ENCODE measurements around the gene PHACTR2. TPM values are rescaled to one million over a fixed set of nuclear protein-coding genes. Genes with fewer than 3 reads are reported as not detected.

PHACTR2 gene
- total RNA-seq, 2 donors from 2014 or later = 42.5 to 46.9 TPM

- H3K27me3 ChIP-seq = no peaks in the 10 kb centered on the region
- no peaks in the 10 kb centered on the region for H3K4me1 ChIP-seq
- H3K4me3 ChIP-seq = no peak overlapping the region
- no peaks in the 10 kb centered on the region for H3K36me3 ChIP-seq
- TF ChIP-seq CTCF (IDR thresholded peaks at IDR 0.05) = no peak
- H3K27ac ChIP-seq = no peak overlapping the region
- no peak for DNase-seq
- H3K9ac ChIP-seq (ENCODE audit: low read depth in 2 of 2, low read length in 2 of 2) = no peak overlapping the region
- no peaks in the 10 kb centered on the region for H3K9me3 ChIP-seq
- intact Hi-C loops (cut with DNase I) = no loop called here
Measured at GRCh38 chr6:143877584-143878271, 200.0 kb downstream of the PHACTR2 start.

GRCh38 chr6:143878272-143878760, 200.6 kb downstream of the PHACTR2 start:
- no peak for TF ChIP-seq CTCF (IDR thresholded peaks at IDR 0.05)
- Histone ChIP-seq H3K4me1 (no peaks in the 10 kb centered on the region), H3K4me3 (no peak overlapping the region), H3K27me3 (no peaks in the 10 kb centered on the region), H3K9me3 (no peaks in the 10 kb centered on the region), H3K36me3 (no peaks in the 10 kb centered on the region), H3K9ac (ENCODE audit: low read depth in 2 of 2, low read length in 2 of 2) (no peak overlapping the region), H3K27ac (no peak overlapping the region)
- intact Hi-C loops (cut with DNase I) = no loop called here
- peak; percentile 26 for DNase-seq

- H3K4me1 ChIP-seq = no peaks in the 10 kb centered on the region
- intact Hi-C loops (cut with DNase I) = no loop called here
- TF ChIP-seq CTCF (IDR thresholded peaks at IDR 0.05) = no peak
- no peaks in the 10 kb centered on the region for H3K9me3 ChIP-seq
- no peaks in the 10 kb centered on the region for H3K27me3 ChIP-seq
- no peak overlapping the region for H3K4me3 ChIP-seq
- H3K9ac ChIP-seq (ENCODE audit: low read depth in 2 of 2, low read length in 2 of 2) = no peak overlapping the region
- DNase-seq = no peak
- H3K36me3 ChIP-seq = no peaks in the 10 kb centered on the region
- H3K27ac ChIP-seq = no peak overlapping the region
Measured at GRCh38 chr6:143880412-143880811, 202.6 kb downstream of the PHACTR2 start.

Other genes starting within 250 kb of the PHACTR2 start
- gene ADAT2, start 227.3 kb upstream of the PHACTR2 start, total RNA-seq = 1 to 10 TPM; 4.6 to 5.7 TPM
- 10 to 100 TPM in 1 of 2 donors, 1 to 10 TPM in 1; 9.1 to 11.1 TPM for gene PEX3, start 227.2 kb upstream of the PHACTR2 start, total RNA-seq
- gene FUCA2, start 166.2 kb upstream of the PHACTR2 start, total RNA-seq = 10 to 100 TPM; 72.2 to 93.1 TPM
- 10 to 100 TPM; 11.0 to 17.4 TPM for gene LTV1, start 165.4 kb downstream of the PHACTR2 start, total RNA-seq
- not detected for gene ZC2HC1B, start 186.5 kb downstream of the PHACTR2 start, total RNA-seq